ENCODE results near the gene UTY. TPM values are rescaled to one million over a fixed set of nuclear protein-coding genes. Genes with fewer than 3 reads are reported as not detected.

The UTY gene
- total RNA-seq, 2 donors from 2014 or later, result 26.1 TPM; not detected in 1

DNA sequence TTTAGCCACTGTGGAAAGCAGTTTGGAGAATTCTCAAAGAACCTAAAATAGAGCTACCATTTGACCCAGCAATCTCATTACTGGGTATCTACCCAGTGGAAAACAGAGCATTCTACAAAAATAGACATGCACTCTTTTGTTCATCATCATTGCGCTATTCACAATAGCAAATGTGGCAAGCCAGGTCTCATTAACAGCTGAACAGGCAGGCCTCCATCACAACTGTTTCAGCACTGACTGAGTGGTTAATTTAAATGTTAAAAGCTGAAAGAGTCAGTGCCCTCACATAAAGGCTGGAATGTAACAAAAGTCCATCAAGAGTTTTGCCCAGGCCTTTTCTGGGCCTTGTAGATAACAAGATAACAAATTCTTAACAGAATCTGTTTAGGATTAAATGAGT is 166.9 kb downstream of the UTY start:
- 92% methylated on average over 1 of the region's 1 CpG; no CpG with 5 or more reads in 1 of the 2 experiments for WGBS, 2 experiments (ENCODE audit: insufficient coverage in 1 of 2, insufficient read length in 1 of 2)
- Histone ChIP-seq H3K27me3 (ENCODE audit: control insufficient read depth, insufficient read depth, low read length, poor library complexity, severe bottlenecking) (no peaks in the 10 kb centered on the region), H3K4me1 (ENCODE audit: control insufficient read depth, insufficient read depth, low read length) (no peaks in the 10 kb centered on the region), H3K27ac (ENCODE audit: low read depth, low read length) (no peak overlapping the region), H3K9ac (ENCODE audit: extremely low read depth, low read length, poor library complexity, severe bottlenecking) (no peak overlapping the region), H3K9me3 (ENCODE audit: control insufficient read depth, low read length) (peaks cover 7% of the 10 kb centered on the region), H3K4me3 (ENCODE audit: low read length) (no peak overlapping the region), H3K36me3 (ENCODE audit: control insufficient read depth, insufficient read depth, low read length) (peaks cover 16% of the 10 kb centered on the region)
- Mint-ChIP-seq H3K9me3 (no peaks in the 10 kb centered on the region), H3K4me1 (no peaks in the 10 kb centered on the region), H3K27me3 (ENCODE audit: insufficient read depth) (no peaks in the 10 kb centered on the region), H3K4me3 (no peak overlapping the region), H3K36me3 (ENCODE audit: low read depth) (no peaks in the 10 kb centered on the region), H3K27ac (no peak overlapping the region)
- no peak for DNase-seq
- TF ChIP-seq, protein P1, sequence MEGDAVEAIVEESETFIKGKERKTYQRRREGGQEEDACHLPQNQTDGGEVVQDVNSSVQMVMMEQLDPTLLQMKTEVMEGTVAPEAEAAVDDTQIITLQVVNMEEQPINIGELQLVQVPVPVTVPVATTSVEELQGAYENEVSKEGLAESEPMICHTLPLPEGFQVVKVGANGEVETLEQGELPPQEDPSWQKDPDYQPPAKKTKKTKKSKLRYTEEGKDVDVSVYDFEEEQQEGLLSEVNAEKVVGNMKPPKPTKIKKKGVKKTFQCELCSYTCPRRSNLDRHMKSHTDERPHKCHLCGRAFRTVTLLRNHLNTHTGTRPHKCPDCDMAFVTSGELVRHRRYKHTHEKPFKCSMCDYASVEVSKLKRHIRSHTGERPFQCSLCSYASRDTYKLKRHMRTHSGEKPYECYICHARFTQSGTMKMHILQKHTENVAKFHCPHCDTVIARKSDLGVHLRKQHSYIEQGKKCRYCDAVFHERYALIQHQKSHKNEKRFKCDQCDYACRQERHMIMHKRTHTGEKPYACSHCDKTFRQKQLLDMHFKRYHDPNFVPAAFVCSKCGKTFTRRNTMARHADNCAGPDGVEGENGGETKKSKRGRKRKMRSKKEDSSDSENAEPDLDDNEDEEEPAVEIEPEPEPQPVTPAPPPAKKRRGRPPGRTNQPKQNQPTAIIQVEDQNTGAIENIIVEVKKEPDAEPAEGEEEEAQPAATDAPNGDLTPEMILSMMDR (conservative IDR thresholded peaks at IDR 0.05), result no peak

DNA sequence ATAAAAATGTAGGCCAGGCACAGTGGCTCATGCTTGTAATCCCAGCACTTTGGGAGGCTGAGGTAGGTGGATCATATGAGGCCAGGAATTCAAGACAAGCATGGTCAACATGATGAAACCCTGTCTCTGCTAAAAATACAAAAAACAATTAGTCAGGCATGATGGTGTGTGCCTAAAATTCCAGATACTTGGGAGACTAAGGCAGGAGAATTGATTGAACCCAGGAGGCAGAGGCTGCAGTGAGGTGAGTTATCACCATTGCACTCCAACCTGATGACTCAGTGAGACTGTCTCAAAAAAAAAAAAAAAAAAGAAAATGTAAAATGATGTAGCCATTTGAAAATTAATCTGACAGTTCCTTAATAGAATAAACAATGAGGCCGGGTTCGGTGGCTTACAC is 171.9 kb downstream of the UTY start:
- no peak overlapping the region for H3K9ac ChIP-seq (ENCODE audit: extremely low read depth, low read length, poor library complexity, severe bottlenecking)
- WGBS, 2 experiments (ENCODE audit: insufficient coverage in 1 of 2, insufficient read length in 1 of 2), result 85% methylated on average over 2 of the region's 2 CpGs; no CpG with 5 or more reads in 1 of the 2 experiments
- no peak overlapping the region for H3K27ac Mint-ChIP-seq

DNA sequence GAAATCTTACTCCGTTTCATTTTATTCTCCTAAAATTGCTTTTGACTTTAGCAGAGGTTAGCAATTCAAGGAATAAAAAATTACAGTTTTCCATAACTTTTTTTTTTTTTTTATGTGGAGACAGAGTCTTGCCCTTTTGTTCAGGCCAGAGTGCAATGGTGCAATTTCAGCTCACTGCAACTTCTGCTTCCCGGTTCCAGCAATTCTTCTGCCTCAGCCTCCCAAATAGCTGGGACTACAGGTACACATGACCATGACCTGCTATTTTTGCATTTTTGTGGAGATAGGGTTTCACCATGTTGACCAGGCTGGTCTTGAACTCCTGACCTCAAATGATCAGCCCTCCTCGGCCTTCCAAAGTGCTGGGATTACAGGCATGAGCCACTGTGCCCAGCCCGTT is 179.0 kb downstream of the UTY start:
- no peak for DNase-seq
- Mint-ChIP-seq H3K36me3 (ENCODE audit: low read depth) (no peaks in the 10 kb centered on the region), H3K4me3 (no peak overlapping the region), H3K27me3 (ENCODE audit: insufficient read depth) (no peaks in the 10 kb centered on the region), H3K9me3 (no peaks in the 10 kb centered on the region), H3K27ac (no peak overlapping the region), H3K4me1 (no peaks in the 10 kb centered on the region)
- TF ChIP-seq, protein P1 (conservative IDR thresholded peaks at IDR 0.05), result no peak
- WGBS, 2 experiments (ENCODE audit: insufficient coverage in 1 of 2, insufficient read length in 1 of 2), result 96 to 100% methylated on average over 2 of the region's 4 CpGs
- H3K9ac ChIP-seq (ENCODE audit: extremely low read depth, low read length, poor library complexity, severe bottlenecking), result no peak overlapping the region
- H3K4me1 ChIP-seq (ENCODE audit: control insufficient read depth, insufficient read depth, low read length), result no peaks in the 10 kb centered on the region
- H3K4me3 ChIP-seq (ENCODE audit: low read length), result no peak overlapping the region
- H3K27me3 ChIP-seq (ENCODE audit: control insufficient read depth, insufficient read depth, low read length, poor library complexity, severe bottlenecking), result no peaks in the 10 kb centered on the region
- no peak overlapping the region for H3K27ac ChIP-seq (ENCODE audit: low read depth, low read length)
- no peaks in the 10 kb centered on the region for H3K9me3 ChIP-seq (ENCODE audit: control insufficient read depth, low read length)
- H3K36me3 ChIP-seq (ENCODE audit: control insufficient read depth, insufficient read depth, low read length), result peaks cover 33% of the 10 kb centered on the region

More for the DNA sequence above, 171.9 kb downstream of the UTY start:
- Mint-ChIP-seq H3K36me3 (ENCODE audit: low read depth) (no peaks in the 10 kb centered on the region), H3K27me3 (ENCODE audit: insufficient read depth) (no peaks in the 10 kb centered on the region), H3K4me1 (no peaks in the 10 kb centered on the region), H3K9me3 (no peaks in the 10 kb centered on the region), H3K4me3 (no peak overlapping the region)
- Histone ChIP-seq H3K4me3 (ENCODE audit: low read length) (no peak overlapping the region), H3K27ac (ENCODE audit: low read depth, low read length) (no peak overlapping the region), H3K4me1 (ENCODE audit: control insufficient read depth, insufficient read depth, low read length) (no peaks in the 10 kb centered on the region), H3K27me3 (ENCODE audit: control insufficient read depth, insufficient read depth, low read length, poor library complexity, severe bottlenecking) (no peaks in the 10 kb centered on the region), H3K9me3 (ENCODE audit: control insufficient read depth, low read length) (no peaks in the 10 kb centered on the region), H3K36me3 (ENCODE audit: control insufficient read depth, insufficient read depth, low read length) (peaks cover 31% of the 10 kb centered on the region)
- DNase-seq, result no peak
- TF ChIP-seq, protein P1 (conservative IDR thresholded peaks at IDR 0.05), result no peak

All from endodermal cell (in vitro differentiated cells).